Prostate gland (tissue), 2 donors: ENCODE measurements around the gene STXBP6. TPM values are rescaled to one million over a fixed set of nuclear protein-coding genes. Genes with fewer than 3 reads are reported as not detected.

Experiments
- DNase-seq: peaks from one replicate; pipeline ENCODE4 v3.0.0-alpha.2; 2019; ENCODE audit warnings: low spot score
- H3K27ac ChIP-seq, 2 donors: fragments of 200-600 bp; sonication (generic); 2 replicates each; pipeline ENCODE4 v1.5.1; 2017 to 2019
- H3K27me3 ChIP-seq: fragments of 200-600 bp; sonication (generic); replicated peaks from 2 replicates; pipeline ENCODE4 v1.5.1; 2019; ENCODE audit not compliant: insufficient read depth
- H3K36me3 ChIP-seq, 2 donors: fragments of 200-600 bp; sonication (generic); 1 replicate in 1 of 2; 2 replicates in 1 of 2; pipeline versions ENCODE4 v1.5.1 to v1.8.1; 2017 to 2019
- H3K4me1 ChIP-seq: fragments of 200-600 bp; sonication (generic); replicated peaks from 2 replicates; pipeline ENCODE4 v1.5.1; 2019
- H3K4me3 ChIP-seq, 2 donors: fragments of 200-600 bp; sonication (generic); 2 replicates each; pipeline ENCODE4 v1.5.1; 2017 to 2019
- H3K9me3 ChIP-seq: fragments of 200-600 bp; sonication (generic); 2 replicates; pipeline ENCODE4 v1.5.1; 2017
- CTCF ChIP-seq, 4 experiments: fragments of 200-600 bp in 2 of 4; fragments of 450-650 bp in 2 of 4; sonication (generic) in 2 of 4; IDR thresholded peaks; 1 replicate in 3 of 4; 2 replicates in 1 of 4; pipeline ENCODE4 v1.5.1; 2016 to 2019; ENCODE audit warnings: antibody characterized with exemption in 4 of 4, mild to moderate bottlenecking in 2 of 4, moderate library complexity in 2 of 4
- POLR2A ChIP-seq: fragments of 450-650 bp; IDR thresholded peaks from one replicate; pipeline ENCODE4 v1.6.1; 2016; ENCODE audit warnings: antibody characterized with exemption, mild to moderate bottlenecking
- POLR2AphosphoS5 ChIP-seq: sonication (generic); formaldehyde crosslinking; IDR thresholded peaks from one replicate; pipeline ENCODE4 v1.6.1; 2017; ENCODE audit warnings: antibody characterized with exemption
- WGBS: methylation state at CpG from one replicate; pipeline ENCODE4 v1.1.5; 2018; 5-methylcytosine and 5-hydroxymethylcytosine counted together
- intact Hi-C: fragments of 100-400 bp; cut with DNase I; formaldehyde crosslinking; loops from one replicate; pipeline ENCODE4 v1.14.2; 2022
- total RNA-seq, 2 donors: library from RNA; depleted of rRNA; stranded (reverse); fragments of >200 nt; gene quantifications; one replicate each; pipeline ENCODE4 v1.1.0, GENCODE V29; 2016

The STXBP6 gene
- total RNA-seq, 2 donors from 2014 or later, result 12.4 to 32.3 TPM

GRCh38 chr14:24844011-24844410 lies 205.9 kb downstream of the STXBP6 start:
- Histone ChIP-seq H3K36me3 (no peaks in the 10 kb centered on the region), H3K4me1 (no peaks in the 10 kb centered on the region), H3K9me3 (no peaks in the 10 kb centered on the region), H3K27ac (no peak overlapping the region), H3K4me3 (no peak overlapping the region), H3K27me3 (no peaks in the 10 kb centered on the region)
- DNase-seq, result no peak
- TF ChIP-seq CTCF (IDR thresholded peaks at IDR 0.05) (no peak), POLR2AphosphoS5 (no peak), POLR2A (no peak)
- whole genome bisulfite sequencing, result 99% methylated on average over 5 of the region's 5 CpGs
- intact Hi-C loops, result no loop called here

DNA sequence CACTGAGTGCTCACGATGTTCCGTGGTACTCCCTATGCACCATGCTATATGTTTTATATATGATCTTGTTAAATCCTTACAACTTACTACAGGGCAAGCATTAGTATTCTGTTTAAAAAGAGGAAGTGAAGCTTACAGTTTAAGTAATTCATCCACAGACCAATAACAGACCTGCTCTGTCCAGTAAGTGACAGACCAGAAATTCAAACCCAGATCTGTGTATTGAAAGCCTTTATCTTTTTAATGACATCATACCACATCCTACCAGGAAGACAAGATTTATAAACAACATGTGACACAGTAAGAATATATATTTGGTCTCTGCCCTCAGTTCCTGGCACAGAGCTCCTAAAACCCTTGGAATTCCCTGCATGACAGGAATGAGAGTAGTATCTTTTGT lies 206.5 kb downstream of the STXBP6 start:
- Histone ChIP-seq H3K4me3 (no peak overlapping the region), H3K27ac (no peak overlapping the region), H3K4me1 (no peaks in the 10 kb centered on the region), H3K27me3 (no peaks in the 10 kb centered on the region), H3K9me3 (no peaks in the 10 kb centered on the region), H3K36me3 (no peaks in the 10 kb centered on the region)
- TF ChIP-seq CTCF (IDR thresholded peaks at IDR 0.05), result no peak
- TF ChIP-seq POLR2A, result no peak
- TF ChIP-seq POLR2AphosphoS5, result no peak
- intact Hi-C loops, result no loop called here
- no peak for DNase-seq
- 86% methylated on average over 2 of the region's 2 CpGs for WGBS

- TF ChIP-seq CTCF (IDR thresholded peaks at IDR 0.05) (no peak), POLR2A (no peak), POLR2AphosphoS5 (no peak)
- 71% methylated on average over 2 of the region's 2 CpGs for WGBS
- H3K27me3 ChIP-seq, result no peaks in the 10 kb centered on the region
- intact Hi-C loops, result no loop called here
- no peaks in the 10 kb centered on the region for H3K36me3 ChIP-seq
- H3K27ac ChIP-seq, result peak overlapping the region in 1 of 2 donors; percentile 18
- H3K9me3 ChIP-seq, result no peaks in the 10 kb centered on the region
- no peak for DNase-seq
- no peaks in the 10 kb centered on the region for H3K4me1 ChIP-seq
- no peak overlapping the region for H3K4me3 ChIP-seq
These were observed 209.6 kb downstream of the STXBP6 start for GRCh38 chr14:24840204-24840893.

- TF ChIP-seq POLR2AphosphoS5, result peak; percentile 29
- TF ChIP-seq POLR2A, result no peak
These were observed 210.2 kb downstream of the STXBP6 start for GRCh38 chr14:24839617-24840203.

GRCh38 chr14:24838945-24839616 lies 210.9 kb downstream of the STXBP6 start:
- Histone ChIP-seq H3K27ac (no peak overlapping the region), H3K27me3 (no peaks in the 10 kb centered on the region), H3K9me3 (no peaks in the 10 kb centered on the region), H3K4me3 (no peak overlapping the region), H3K36me3 (no peaks in the 10 kb centered on the region), H3K4me1 (no peaks in the 10 kb centered on the region)
- WGBS, result 28% methylated on average over 4 of the region's 4 CpGs
- TF ChIP-seq POLR2AphosphoS5, result no peak
- no peak for TF ChIP-seq CTCF (IDR thresholded peaks at IDR 0.05)
- TF ChIP-seq POLR2A, result no peak
- intact Hi-C loops, result no loop called here
- DNase-seq, result peak; percentile 17

More at GRCh38 chr14:24839617-24840203, 210.2 kb downstream of the STXBP6 start:
- no peak for DNase-seq
- intact Hi-C loops, result no loop called here
- Histone ChIP-seq H3K36me3 (no peaks in the 10 kb centered on the region), H3K27ac (peak overlapping the region in 1 of 2 donors; percentile 18), H3K4me1 (no peaks in the 10 kb centered on the region), H3K4me3 (no peak overlapping the region), H3K9me3 (no peaks in the 10 kb centered on the region), H3K27me3 (no peaks in the 10 kb centered on the region)
- 63% methylated on average over 3 of the region's 3 CpGs for WGBS
